Vagina (tissue), 2 donors: ENCODE results near the gene ELP4.

Experiments
- CTCF ChIP-seq, 3 experiments: fragments of 450-650 bp in 2 of 3; fragments of 200-600 bp in 1 of 3; sonication (generic) in 1 of 3; IDR thresholded peaks; one replicate each; pipeline ENCODE4 v1.5.1; 2017 to 2019; ENCODE audit warnings: antibody characterized with exemption in 3 of 3, mild to moderate bottlenecking in 2 of 3, moderate library complexity in 2 of 3
- POLR2A ChIP-seq, 2 donors: fragments of 450-650 bp; IDR thresholded peaks; one replicate each; pipeline ENCODE4 v1.6.1; 2017; ENCODE audit warnings: antibody characterized with exemption in 2 of 2, mild to moderate bottlenecking in 2 of 2, moderate library complexity in 2 of 2

GRCh38 chr11:31779374-31779791 is 269.8 kb downstream of the ELP4 start:
- TF ChIP-seq CTCF (IDR thresholded peaks at IDR 0.05) (no peak), POLR2A (IDR thresholded peaks at IDR 0.05) (no peak)
